GM18520 (cell line): ENCODE data around the gene CD37.

ENCODE experiments used
- ATAC-seq: cut with Tn5 transposase; IDR thresholded peaks from one replicate; pipeline ENCODE4 v1.9.1; 2021; ENCODE audit not compliant: unreplicated experiment

CD37 gene

DNA sequence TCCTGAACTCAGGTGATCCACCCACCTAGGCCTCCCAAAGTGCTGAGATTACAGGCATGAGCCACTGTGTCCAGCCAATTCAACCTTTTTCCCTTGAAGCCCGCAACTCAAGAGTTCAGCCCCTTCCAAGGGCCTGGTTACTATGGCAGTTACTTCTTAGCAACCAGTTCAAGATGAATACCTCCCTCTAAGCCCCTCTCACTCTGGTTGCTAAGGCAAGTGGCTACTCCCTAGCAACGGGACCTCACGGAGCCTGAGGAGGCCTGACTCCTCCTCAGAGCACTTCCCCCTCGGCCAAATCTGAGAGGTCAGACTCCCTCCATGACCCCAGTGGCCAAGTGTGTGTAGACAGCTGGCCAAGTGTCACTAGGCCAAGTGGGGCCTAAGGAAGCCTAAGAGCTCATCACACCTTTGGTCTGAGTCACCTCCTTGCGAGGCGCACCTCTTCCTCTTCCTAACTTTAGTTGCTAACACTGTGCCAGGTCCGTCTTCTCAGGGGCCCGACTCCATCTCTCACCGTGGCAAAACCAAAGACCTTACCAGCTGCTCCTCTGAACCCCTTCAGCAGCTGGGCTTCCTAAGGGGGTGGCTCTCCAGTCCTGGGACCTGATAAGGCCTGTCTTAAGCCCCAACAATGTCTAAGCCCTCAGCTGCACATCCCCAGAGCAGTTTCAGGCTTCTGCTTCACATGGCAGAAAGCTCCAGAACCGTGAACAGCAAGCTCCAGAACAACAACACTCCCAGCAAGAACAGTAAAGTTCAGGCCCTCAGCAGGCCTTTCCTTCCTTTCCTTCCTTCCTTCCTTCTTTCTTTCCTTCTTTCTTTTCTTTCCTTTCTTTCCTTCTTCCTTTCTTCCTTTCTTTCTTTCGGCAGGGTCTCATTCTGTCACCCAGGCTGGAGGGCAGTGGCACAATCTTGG is 9.6 kb downstream of the CD37 start:
- ATAC-seq, result no peak

GRCh38 chr19:49347191-49347590 is 12.0 kb downstream of the CD37 start:
- no peak for ATAC-seq

- ATAC-seq, result no peak
These were observed 12.6 kb downstream of the CD37 start for GRCh38 chr19:49347835-49348234.

- ATAC-seq, result no peak
These were observed 13.3 kb downstream of the CD37 start for GRCh38 chr19:49348305-49349189.

DNA sequence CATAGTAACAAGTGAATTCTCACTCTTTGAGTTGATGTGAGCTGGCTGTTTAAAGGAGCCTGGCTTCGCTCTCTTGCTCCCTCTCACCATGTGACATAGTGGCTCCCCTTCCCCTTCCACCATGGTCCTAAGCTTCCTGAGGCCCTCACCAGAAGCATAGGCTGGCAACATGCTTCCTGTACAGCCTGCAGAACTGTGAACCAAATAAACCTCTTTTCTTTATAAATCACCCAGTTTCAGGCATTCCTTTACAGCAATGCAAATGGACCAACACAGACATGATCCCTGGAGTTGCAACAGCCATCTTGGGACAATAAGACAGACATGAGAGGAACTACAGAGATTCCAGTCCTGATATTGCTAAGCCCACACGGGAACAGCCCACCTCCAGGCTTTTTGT is 14.4 kb downstream of the CD37 start:
- ATAC-seq, result no peak

DNA sequence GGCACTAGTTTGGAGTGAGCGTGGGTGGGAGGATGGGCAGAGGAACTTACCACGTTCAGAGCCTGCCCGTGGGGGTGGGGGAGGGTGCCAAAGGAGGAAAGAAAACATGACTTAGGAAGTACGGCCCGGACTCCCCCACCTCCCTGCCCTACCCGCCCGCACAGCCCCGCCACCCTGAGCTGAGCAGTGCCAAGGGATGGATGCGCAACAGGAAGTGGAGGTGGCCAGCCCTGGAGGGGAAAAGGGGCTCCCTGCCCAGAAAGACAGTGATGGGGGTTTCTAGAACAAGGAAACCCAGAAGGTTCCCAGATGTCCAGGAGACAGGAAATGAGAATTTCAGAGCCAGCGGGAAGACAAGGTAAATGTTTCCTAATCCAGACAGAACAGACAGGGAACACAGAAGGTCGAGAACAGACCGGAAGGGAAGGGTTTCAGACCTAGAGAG is 20.7 kb downstream of the CD37 start:
- ATAC-seq, result no peak

GRCh38 chr19:49356382-49356781 is 21.2 kb downstream of the CD37 start:
- no peak for ATAC-seq

GRCh38 chr19:49357186-49357585 is 22.0 kb downstream of the CD37 start:
- no peak for ATAC-seq

DNA sequence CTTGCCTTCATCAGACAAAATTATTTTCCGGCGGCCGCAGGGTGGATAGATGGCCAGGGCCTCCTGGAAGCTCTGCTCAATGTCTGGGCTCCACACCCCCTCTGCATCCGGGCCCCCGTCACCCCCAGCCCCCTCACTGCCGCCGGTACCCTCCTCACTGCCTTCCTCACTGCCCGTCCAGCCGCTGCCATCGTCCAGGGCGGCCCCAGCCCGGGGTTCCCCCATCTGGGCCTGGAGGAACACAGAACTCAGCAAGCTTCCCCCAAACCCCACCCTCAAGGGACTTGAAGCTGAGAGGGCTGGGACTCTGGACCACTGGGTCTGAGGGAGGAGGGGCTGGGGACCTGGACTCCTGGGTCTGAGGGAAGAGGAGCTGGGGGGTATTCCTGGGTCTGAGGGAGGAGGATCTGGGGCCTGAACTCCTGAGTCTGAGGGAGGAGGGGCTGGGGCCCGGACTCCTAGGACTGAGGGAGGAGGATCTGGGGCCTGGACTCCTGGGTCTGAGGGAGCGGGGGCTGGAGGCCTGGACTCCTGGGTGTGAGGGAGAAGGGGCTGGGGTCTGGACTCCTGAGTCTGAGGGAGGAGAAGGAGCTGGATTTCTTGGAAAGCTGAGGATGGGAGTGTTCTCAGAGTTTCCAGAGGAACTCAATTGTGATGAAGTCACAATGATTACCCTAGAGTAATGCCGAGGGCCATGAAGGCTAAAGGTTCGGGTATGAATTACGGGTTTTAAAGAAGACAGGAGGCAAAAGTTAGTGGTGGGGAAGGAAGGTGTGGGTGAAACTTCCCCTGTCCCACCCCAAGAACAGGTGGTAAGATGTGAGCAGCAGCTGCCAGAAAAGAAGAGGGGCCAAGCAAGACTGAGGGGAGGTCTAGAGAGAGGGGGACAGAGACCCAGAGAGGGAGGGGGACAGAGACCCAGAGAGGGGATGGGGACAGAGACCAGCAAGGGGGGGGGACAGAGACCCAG is 24.9 kb downstream of the CD37 start:
- ATAC-seq, result no peak

DNA sequence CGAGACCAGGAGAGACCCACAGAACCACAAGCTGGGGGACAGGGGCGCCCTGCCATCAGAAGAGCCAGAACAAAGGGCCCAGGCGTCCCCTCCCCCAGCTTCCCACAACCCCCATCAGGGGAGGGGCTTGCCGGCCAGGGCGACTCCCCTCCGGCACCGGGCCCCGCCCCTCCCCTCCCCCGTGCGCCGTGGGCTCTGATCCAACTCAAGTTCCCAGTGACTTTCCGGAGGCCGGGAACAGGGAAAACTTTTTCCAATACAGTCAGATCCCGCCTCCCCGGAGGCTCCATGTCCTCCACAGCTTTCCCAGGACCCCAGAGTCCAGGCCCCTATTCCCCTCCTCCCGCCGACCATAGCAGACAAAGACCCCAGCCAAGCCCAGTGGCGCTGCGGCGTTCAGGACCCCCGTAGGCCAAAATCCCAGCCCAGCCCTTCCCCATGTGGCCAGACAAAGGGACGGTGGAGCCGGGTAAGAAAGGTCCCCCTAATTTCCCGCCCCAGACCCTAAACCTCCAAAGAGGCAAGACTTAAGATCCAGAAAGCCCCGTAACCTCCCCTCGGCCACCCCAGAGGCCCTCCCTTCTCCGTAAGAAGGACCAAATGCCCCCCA is 26.3 kb downstream of the CD37 start:
- ATAC-seq, result no peak

GRCh38 chr19:49362048-49362928 is 27.1 kb downstream of the CD37 start, which contains the start of gene TEAD2:
TSS of gene TEAD2 (minus strand) at chr19:49362416. CDS start at chr19:49360075, 2,341 bp downstream.
- ATAC-seq, result no peak

DNA sequence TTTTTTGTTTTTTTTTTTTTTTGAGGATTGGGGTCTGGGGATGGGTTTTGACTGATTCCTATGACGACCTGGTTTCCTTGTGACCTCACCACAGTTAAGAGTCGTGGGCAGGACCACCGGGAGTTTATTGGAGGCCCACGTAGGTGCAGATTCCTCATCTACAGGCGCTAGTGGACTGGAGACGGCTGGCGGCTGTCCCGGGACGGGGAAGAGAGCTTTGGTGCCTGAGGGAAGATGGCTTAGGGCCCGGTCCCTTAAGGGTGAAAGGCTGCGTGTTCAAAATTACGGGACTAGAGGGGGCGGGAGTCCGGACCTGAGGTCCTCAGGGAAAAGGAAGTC is 27.7 kb downstream of the CD37 start:
- ATAC-seq, result no peak

DNA sequence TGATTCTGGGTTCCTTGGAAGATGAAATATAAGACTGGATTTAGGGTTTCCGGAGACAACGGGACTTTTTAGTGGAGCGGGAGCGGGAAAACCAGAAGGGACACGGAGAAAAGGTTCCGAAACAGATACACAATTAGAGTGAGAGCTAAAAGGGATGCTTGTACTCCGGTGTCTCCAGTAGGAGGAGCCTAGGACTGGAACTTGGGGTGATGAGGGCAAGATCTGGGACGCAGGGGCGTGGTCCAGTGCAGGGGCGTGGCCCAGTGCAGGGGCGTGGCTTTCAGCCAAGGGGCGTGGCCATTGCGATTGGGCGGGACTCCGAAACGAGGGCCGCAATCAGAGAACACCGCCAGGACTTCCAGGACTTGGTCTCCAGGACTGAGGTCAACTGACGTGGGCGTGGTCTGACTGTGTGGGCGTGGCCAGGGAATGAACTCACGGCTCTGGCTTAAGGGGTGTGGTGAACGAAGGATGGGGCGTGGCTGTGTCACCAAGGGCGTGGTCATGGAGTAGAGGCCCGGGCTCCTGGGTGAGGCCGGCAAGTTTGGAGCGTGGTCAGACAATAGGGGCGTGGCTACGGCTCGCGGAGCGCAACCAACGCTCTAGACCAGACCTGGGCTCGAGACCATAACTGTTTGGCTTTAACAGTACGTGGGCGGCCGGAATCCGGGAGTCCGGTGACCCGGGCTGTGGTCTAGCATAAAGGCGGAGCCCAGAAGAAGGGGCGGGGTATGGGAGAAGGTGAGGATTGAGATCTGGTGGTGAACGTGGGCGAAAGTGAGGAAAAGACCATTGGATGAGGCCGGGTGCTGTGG is 28.3 kb downstream of the CD37 start, which contains the start of gene DKKL1:
Gene DKKL1 (plus strand): TSS at position 610 of the 815 bp plus-strand sequence. CDS start 122 bp downstream, at position 732.
- ATAC-seq, result no peak

DNA sequence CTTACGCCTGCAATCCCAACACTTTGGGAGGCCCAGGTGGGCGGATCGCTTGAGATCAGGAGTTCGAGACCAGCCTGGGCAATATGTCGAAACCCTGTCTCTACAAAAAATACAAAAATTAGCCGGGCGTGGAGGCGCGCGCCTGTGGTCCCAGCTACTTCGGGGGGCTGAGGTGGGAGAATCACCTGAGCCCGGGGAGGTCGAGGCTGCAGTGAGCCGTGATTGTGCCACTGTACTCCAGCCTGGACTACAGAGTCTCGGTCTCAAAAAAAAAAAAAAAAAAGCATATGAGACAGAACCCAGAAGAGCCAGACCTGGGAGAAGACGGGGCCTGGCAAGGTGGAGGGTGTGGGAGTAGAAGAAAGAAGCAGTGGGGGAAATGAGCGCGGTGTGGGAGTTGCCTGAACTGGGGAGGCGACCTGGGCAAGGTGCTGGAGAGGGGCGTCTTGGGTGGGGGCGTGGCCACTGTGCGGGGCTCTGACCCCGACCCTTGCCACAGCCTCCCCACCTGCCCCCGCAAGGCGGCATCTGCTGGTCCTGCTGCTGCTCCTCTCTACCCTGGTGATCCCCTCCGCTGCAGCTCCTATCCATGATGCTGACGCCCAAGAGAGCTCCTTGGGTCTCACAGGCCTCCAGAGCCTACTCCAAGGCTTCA is 29.0 kb downstream of the CD37 start:
- ATAC-seq, result no peak

DNA sequence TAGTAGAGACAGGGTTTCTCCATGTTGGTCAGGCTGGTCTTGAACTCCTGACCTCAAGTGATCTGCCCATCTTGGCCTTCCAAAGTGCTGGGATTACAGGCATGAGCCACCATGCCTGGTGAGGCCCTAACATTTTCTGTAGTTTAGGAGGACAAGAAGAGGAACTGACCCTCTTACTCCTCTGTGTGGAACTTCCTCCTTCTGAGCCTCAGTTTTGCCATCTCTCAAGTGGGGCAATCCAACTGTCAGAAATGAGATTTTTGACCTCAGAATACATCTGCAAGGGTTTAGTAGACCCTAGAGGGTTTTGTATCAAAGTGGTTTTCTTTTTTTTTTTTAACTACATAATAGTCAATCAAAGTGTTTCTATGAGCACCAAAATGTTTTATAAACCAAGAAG is 30.9 kb downstream of the CD37 start:
- no peak for ATAC-seq

- no peak for ATAC-seq
These were observed 33.6 kb downstream of the CD37 start for GRCh38 chr19:49368711-49369358.

GRCh38 chr19:49371184-49371583 is 36.0 kb downstream of the CD37 start:
- ATAC-seq, result no peak
